Suprapubic skin (tissue), 4 donors: ENCODE results near the gene PHLDA3. TPM values are rescaled to one million over a fixed set of nuclear protein-coding genes. Genes with fewer than 3 reads are reported as not detected.
A peak's percentile ranks its signal among the peaks of the same experiment; 100 is the strongest.

Experiments used
- DNase-seq, 2 donors: peaks; one replicate each; pipeline ENCODE4 v3.0.0-alpha.2; 2019; ENCODE audit warnings: low spot score in 2 of 2
- H3K27ac ChIP-seq: fragments of 200-600 bp; sonication (generic); one replicate; pipeline ENCODE4 v1.5.1; 2019
- H3K27me3 ChIP-seq: fragments of 200-600 bp; sonication (generic); one replicate; pipeline ENCODE4 v1.5.1; 2019
- H3K36me3 ChIP-seq: fragments of 200-600 bp; sonication (generic); one replicate; pipeline ENCODE4 v1.5.1; 2019
- H3K4me1 ChIP-seq: fragments of 200-600 bp; sonication (generic); one replicate; pipeline ENCODE4 v1.5.1; 2019
- H3K4me3 ChIP-seq: fragments of 200-600 bp; sonication (generic); one replicate; pipeline ENCODE4 v1.5.1; 2019; ENCODE audit warnings: mild to moderate bottlenecking
- H3K9me3 ChIP-seq: fragments of 200-600 bp; sonication (generic); one replicate; pipeline ENCODE4 v1.5.1; 2019
- EP300 ChIP-seq: sonication (generic); formaldehyde crosslinking; IDR thresholded peaks from one replicate; pipeline ENCODE4 v1.6.1; 2017; ENCODE audit warnings: antibody characterized with exemption
- POLR2A ChIP-seq, 2 donors: fragments of 450-650 bp; IDR thresholded peaks; one replicate each; pipeline ENCODE4 v1.6.1; 2017; ENCODE audit warnings: antibody characterized with exemption in 2 of 2, mild to moderate bottlenecking in 2 of 2, moderate library complexity in 2 of 2
- POLR2AphosphoS5 ChIP-seq, 3 donors: sonication (generic); formaldehyde crosslinking; IDR thresholded peaks; one replicate each; pipeline ENCODE4 v1.6.1; 2017; ENCODE audit warnings: antibody characterized with exemption in 3 of 3
- WGBS: methylation state at CpG from one replicate; pipeline ENCODE4 v1.1.5; 2018; 5-methylcytosine and 5-hydroxymethylcytosine counted together
- total RNA-seq, 4 donors: library from RNA; depleted of rRNA; stranded (reverse); fragments of >200 nt; gene quantifications; one replicate each; pipeline ENCODE4 v1.1.0, GENCODE V29; 2016
- TF ChIP-seq, protein P1 (sequence below), 2 donors: fragments of 200-600 bp in 1 of 2; fragments of 450-650 bp in 1 of 2; sonication (generic) in 1 of 2; IDR thresholded peaks; one replicate each; pipeline ENCODE4 v1.5.1; 2016 to 2019; ENCODE audit warnings: antibody characterized with exemption in 2 of 2, mild to moderate bottlenecking in 1 of 2, moderate library complexity in 1 of 2

The PHLDA3 gene
- total RNA-seq, 4 donors from 2014 or later = 31.5 to 61.1 (median 44.5) TPM

DNA sequence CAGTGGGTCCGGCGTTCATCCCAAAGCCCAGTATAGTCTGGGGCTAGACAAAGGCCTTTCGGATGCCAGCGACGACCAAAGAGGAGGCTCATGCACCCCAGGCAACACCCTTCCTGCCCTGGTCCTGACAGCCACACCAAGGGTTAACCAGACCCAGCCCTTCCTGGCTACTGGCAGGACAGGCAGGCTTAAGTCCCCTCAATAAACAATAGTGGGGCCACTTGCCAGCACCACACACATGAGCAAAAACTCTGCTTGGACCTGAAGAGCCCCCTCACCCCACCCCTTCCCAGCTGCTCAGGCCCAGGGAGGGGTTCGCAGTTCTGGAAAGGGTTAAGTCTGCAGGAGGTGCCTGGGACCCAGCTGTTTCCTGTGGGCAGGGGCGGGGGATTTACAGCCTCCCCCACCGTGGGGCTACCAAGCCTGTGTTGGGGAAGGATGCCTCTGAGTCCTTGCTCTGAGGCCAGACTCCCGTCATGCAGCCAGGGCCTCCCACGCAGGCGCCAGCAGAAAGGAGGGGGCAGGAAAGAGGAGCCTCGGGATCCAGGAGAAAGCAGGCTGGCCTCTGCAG is 18.2 kb downstream of the PHLDA3 start:
- TF ChIP-seq POLR2AphosphoS5 (IDR thresholded peaks at IDR 0.05) = no peak
- H3K9me3 ChIP-seq = no peaks in the 10 kb centered on the region
- H3K27ac ChIP-seq = peak overlapping the region; percentile 58
- 36% methylated on average over 12 of the region's 12 CpGs for WGBS
- no peaks in the 10 kb centered on the region for H3K36me3 ChIP-seq
- no peak for DNase-seq
- H3K4me1 ChIP-seq = peaks cover 38% of the 10 kb centered on the region
- H3K4me3 ChIP-seq = no peak overlapping the region
- no peaks in the 10 kb centered on the region for H3K27me3 ChIP-seq

DNA sequence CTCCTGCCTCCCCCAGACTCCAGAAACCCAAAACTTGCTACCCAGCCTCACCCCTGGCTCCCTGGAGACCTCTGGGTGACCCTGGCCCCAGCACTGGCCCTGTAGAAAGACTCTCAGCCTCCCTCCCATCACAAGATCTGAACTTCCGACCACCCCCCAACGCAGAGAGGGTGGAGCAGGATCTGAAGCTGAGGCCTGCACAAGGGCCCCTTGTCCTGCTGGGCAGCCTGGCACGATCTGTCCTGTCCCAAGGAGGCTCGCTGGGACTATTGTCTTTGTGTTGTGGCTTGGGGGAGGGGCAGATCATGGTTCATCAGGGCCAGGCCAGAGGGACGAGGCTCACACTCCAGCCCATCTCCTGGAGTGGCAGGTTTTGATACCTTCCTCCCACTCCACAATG is 20.0 kb downstream of the PHLDA3 start:
- TF ChIP-seq POLR2AphosphoS5 (IDR thresholded peaks at IDR 0.05) = no peak
- TF ChIP-seq EP300 = no peak
- TF ChIP-seq, protein P1, sequence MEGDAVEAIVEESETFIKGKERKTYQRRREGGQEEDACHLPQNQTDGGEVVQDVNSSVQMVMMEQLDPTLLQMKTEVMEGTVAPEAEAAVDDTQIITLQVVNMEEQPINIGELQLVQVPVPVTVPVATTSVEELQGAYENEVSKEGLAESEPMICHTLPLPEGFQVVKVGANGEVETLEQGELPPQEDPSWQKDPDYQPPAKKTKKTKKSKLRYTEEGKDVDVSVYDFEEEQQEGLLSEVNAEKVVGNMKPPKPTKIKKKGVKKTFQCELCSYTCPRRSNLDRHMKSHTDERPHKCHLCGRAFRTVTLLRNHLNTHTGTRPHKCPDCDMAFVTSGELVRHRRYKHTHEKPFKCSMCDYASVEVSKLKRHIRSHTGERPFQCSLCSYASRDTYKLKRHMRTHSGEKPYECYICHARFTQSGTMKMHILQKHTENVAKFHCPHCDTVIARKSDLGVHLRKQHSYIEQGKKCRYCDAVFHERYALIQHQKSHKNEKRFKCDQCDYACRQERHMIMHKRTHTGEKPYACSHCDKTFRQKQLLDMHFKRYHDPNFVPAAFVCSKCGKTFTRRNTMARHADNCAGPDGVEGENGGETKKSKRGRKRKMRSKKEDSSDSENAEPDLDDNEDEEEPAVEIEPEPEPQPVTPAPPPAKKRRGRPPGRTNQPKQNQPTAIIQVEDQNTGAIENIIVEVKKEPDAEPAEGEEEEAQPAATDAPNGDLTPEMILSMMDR (IDR thresholded peaks at IDR 0.05) = no peak
- TF ChIP-seq POLR2A (IDR thresholded peaks at IDR 0.05) = no peak
- H3K9me3 ChIP-seq = no peaks in the 10 kb centered on the region
- H3K27ac ChIP-seq = peak overlapping the region; percentile 16
- WGBS = 79% methylated on average over 3 of the region's 5 CpGs
- H3K4me3 ChIP-seq = no peak overlapping the region
- DNase-seq = no peak
- peaks cover 32% of the 10 kb centered on the region for H3K4me1 ChIP-seq
- no peaks in the 10 kb centered on the region for H3K27me3 ChIP-seq
- H3K36me3 ChIP-seq = no peaks in the 10 kb centered on the region

DNA sequence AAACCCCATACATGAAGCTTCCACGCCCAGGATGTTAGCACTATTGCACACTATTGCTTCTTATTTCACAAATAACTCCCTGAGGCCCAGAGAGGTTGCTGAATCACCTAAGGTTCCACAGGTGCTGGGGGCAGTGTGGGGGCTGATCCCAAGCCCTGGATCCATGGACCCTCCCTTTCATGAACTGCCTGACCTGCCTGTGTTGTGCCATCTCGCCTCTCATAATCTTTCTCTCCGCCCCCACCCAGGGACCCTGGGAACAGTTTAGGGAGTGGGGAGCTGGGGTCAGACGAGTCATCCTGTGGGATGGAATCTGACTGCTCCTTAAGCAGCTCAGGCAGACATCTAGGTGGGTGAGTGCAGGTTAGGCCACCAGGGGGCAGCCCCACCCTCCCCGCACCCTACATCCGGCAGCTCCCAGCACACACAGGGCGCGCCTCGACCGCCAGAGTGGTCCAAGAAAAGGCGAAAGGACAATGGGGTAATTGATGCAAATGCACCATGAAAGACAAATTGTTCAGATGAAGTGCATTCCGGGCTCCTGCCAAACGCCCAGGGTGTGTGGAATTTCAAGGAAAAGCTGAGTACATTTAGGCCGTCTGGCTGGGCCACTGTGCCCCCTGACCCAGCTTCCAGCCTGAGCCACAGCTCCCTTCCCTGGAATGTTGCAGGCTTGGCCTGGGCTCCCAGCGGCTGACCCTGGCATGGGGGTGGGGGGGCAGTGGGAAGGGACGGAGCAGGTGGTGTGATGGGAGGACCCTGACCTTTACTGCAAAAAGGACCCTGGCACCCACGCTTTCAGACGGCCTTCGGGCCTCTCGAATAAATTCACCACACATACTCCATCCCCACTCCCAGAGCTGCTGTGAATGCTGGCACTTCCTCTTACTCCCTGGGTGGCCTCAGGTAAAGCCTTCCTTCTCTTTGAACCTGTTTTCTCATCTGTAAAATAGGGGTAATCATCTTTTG is 20.8 kb downstream of the PHLDA3 start:
- Histone ChIP-seq H3K9me3 (no peaks in the 10 kb centered on the region), H3K4me1 (peaks cover 32% of the 10 kb centered on the region), H3K4me3 (no peak overlapping the region), H3K27ac (peak overlapping the region; percentile 16), H3K36me3 (no peaks in the 10 kb centered on the region), H3K27me3 (no peaks in the 10 kb centered on the region)
- DNase-seq = peak; percentile 88 to 89
- TF ChIP-seq POLR2AphosphoS5 (IDR thresholded peaks at IDR 0.05) (no peak), EP300 (no peak), POLR2A (IDR thresholded peaks at IDR 0.05) (no peak)
- TF ChIP-seq, protein P1 (IDR thresholded peaks at IDR 0.05) = peak; percentile 66 to 91
- 28% methylated on average over 19 of the region's 20 CpGs for WGBS

DNA sequence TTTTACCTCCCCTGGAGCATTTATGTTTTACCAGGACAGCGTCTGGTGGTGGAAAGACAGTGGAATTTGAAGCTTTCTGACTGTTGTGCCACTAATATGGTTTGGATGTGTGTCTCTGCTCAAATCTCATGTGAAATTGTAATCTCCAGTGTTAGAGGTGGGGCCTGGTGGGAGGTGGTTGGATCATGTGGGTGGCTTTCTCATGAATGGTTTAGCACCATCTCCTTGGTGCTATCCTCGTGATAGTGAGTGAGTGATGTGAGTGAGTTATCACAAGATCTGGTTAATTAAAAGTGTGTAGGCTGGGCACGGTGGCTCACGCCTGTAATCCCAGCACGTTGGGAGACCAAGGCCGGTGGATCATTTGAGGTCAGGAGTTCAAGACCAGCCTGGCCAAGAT is 23.7 kb downstream of the PHLDA3 start:
- 85% methylated on average over 5 of the region's 6 CpGs for whole genome bisulfite sequencing
- TF ChIP-seq POLR2A (IDR thresholded peaks at IDR 0.05) = no peak
- TF ChIP-seq, protein P1 (IDR thresholded peaks at IDR 0.05) = no peak
- no peak for TF ChIP-seq POLR2AphosphoS5 (IDR thresholded peaks at IDR 0.05)
- TF ChIP-seq EP300 = no peak
- Histone ChIP-seq H3K9me3 (no peaks in the 10 kb centered on the region), H3K36me3 (no peaks in the 10 kb centered on the region), H3K4me3 (no peak overlapping the region), H3K27me3 (no peaks in the 10 kb centered on the region), H3K4me1 (peaks cover 22% of the 10 kb centered on the region), H3K27ac (no peak overlapping the region)
- DNase-seq = no peak

DNA sequence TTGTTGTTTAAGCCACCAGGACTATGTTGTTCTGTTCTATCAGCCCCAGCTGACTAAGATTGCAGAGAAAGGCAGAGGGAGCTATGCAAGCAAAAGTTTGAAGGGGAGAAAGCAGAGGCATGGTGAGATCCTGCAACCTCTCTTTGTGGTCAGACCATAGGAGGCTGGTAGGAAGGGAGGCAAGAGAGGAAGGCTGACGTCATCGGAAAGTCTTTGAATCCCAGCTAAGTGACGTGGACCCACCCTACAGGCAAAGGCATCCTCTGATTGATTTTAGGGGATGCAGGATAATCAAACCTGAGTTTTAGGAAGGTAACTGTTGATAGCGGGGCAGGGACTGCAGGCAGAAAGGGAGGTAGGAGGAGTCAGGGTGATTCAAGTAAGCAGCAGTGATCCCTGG is 24.2 kb downstream of the PHLDA3 start:
- 83% methylated on average over 4 of the region's 4 CpGs for WGBS
- H3K4me3 ChIP-seq = no peak overlapping the region
- DNase-seq = no peak
- H3K9me3 ChIP-seq = no peaks in the 10 kb centered on the region
- TF ChIP-seq POLR2AphosphoS5 (IDR thresholded peaks at IDR 0.05) = no peak
- TF ChIP-seq EP300 = no peak
- TF ChIP-seq POLR2A (IDR thresholded peaks at IDR 0.05) = no peak
- TF ChIP-seq, protein P1 (IDR thresholded peaks at IDR 0.05) = no peak
- H3K36me3 ChIP-seq = no peaks in the 10 kb centered on the region
- H3K27me3 ChIP-seq = no peaks in the 10 kb centered on the region
- no peak overlapping the region for H3K27ac ChIP-seq
- peaks cover 17% of the 10 kb centered on the region for H3K4me1 ChIP-seq
